Heart right ventricle (tissue), 16 donors: ENCODE results near the gene DLL4. TPM values are rescaled to one million over a fixed set of nuclear protein-coding genes. Genes with fewer than 3 reads are reported as not detected.
A peak's percentile ranks its signal among the peaks of the same experiment; 100 is the strongest.

Source experiments
- ATAC-seq, 8 donors: fragments of 200-7000 bp; cut with Tn5 transposase; one replicate each; pipeline ENCODE4 v1.9.1; 2020; ENCODE audit warnings: mild to moderate bottlenecking in 8 of 8, moderate library complexity in 8 of 8, moderate number of reproducible peaks in 1 of 8
- DNase-seq, 2 donors: peaks; one replicate each; pipeline ENCODE4 v3.0.0-alpha.2; 2020
- H3K27ac ChIP-seq, 10 donors: fragments of 200-600 bp; sonication (generic) in 2 of 10; one replicate each; pipeline versions ENCODE4 v1.5.0 to v1.8.0; 2020 to 2022; ENCODE audit warnings: mild to moderate bottlenecking in 3 of 10
- H3K27me3 ChIP-seq, 7 donors: fragments of 200-600 bp; one replicate each; pipeline ENCODE4 v1.8.0; 2021 to 2022; ENCODE audit warnings: mild to moderate bottlenecking in 2 of 7
- H3K36me3 ChIP-seq, 9 donors: fragments of 200-600 bp; sonication (generic) in 1 of 9; one replicate each; pipeline versions ENCODE4 v1.5.0 to v1.8.0; 2020 to 2022; ENCODE audit warnings: mild to moderate bottlenecking in 2 of 9
- H3K4me1 ChIP-seq, 9 donors: fragments of 200-600 bp; sonication (generic) in 1 of 9; one replicate each; pipeline versions ENCODE4 v1.5.0 to v1.8.0; 2020 to 2022; ENCODE audit warnings: mild to moderate bottlenecking in 4 of 9
- H3K4me3 ChIP-seq, 10 donors: fragments of 200-600 bp; sonication (generic) in 2 of 10; one replicate each; pipeline versions ENCODE4 v1.5.0 to v1.8.0; 2020 to 2022; ENCODE audit warnings: mild to moderate bottlenecking in 7 of 10, moderate library complexity in 2 of 10
- H3K9me3 ChIP-seq, 11 donors: fragments of 200-600 bp in 10 of 11; sonication (generic) in 2 of 11; one replicate each; pipeline versions ENCODE4 v1.5.0 to v1.8.0; 2013 to 2022; ENCODE audit warnings: mild to moderate bottlenecking in 2 of 11, control low read depth in 1 of 11, moderate library complexity in 1 of 11
- WGBS, 2 donors: extraction: QIAGEN DNeasy Blood & Tissue Kit; methylation state at CpG; one replicate each; pipeline ENCODE4 v1.1.7; 2013; ENCODE audit warnings: inconsistent platforms in 1 of 2; 5-methylcytosine and 5-hydroxymethylcytosine counted together
- intact Hi-C, 10 donors: fragments of 100-400 bp; cut with DNase I; formaldehyde crosslinking; loops; one replicate each; pipeline versions ENCODE4 v1.11.1 to v1.14.2; 2022
- long read RNA-seq, 3 donors: library from polyadenylated mRNA; unstranded; transcript quantifications; one replicate each; pipeline ENCODE4 v2.0.0, GENCODE V29; 2020 to 2021
- polyA plus RNA-seq, 2 donors: library from polyadenylated mRNA; stranded (reverse); fragments of 200-250 nt; gene quantifications; one replicate each; pipeline ENCODE4 v1.2.3, GENCODE V29; 2013
- total RNA-seq, 10 donors: library from RNA; stranded (reverse); fragmentation: NEBNext Ultra II Directional in 3 of 10; extraction: Animal tissue kit (Norgen Biotek cat#: 25700) in 3 of 10; gene quantifications; one replicate each; pipeline versions ENCODE4 v1.2.1 to v1.2.4, GENCODE V29; 2021 to 2023
- TF ChIP-seq, protein P1 (sequence below), 9 donors: fragments of 200-600 bp; sonication (generic) in 2 of 9; IDR thresholded peaks; one replicate each; pipeline versions ENCODE4 v1.5.0 to v1.8.0; 2021 to 2022; ENCODE audit warnings: antibody characterized with exemption in 9 of 9, mild to moderate bottlenecking in 5 of 9, moderate library complexity in 1 of 9
- donor health status: Arrhythmogenic right ventricular cardiomyopathy.
- donor health status: ischemic (EF 13 %, LVEDD 7.1; RV severe dilation, severe dysfunction).
- donor health status: healthy with polysubstance abuse.
- donor health status: DM: no; HTN: yes; CAD: no.
- donor health status: DM: no; HTN: no; CAD: no.
- donor health status: ischemic (EF 25% LVEDD 6.9; RV normal size, moderate dysfunction).
- donor health status: ischemic (EF 25% LVEDD 5.7; RV mildly dilated, moderate dysfunction).
- donor health status: healthy.
- donor health status: DM: yes; HTN: yes; CAD: no.
- donor health status: Ischemic cardiomyopathy.
- donor health status: ischemic (EF 35%, LVEDD 5.7; RV mildly dilated, moderate dysfunction).
- donor health status: nonischemic (EF 11% LVEDD 7.7; RV severe dilation, severe dysfunction).
- donor health status: DM: yes; HTN: yes; CAD: no.
- donor health status: PGD.
- donor health status: ischemic (EF 29% LVEDD 5.4; RV normal size, mild dysfunction).
- donor health status: nonischemic (EF 23%, LVEDD 6.1; RV moderate dilation, normal function).

DLL4 gene
- 10 to 100 TPM in 8 of 10 donors, 1 to 10 TPM in 2; 6.5 to 24.8 (median 16.6) TPM for total RNA-seq
- polyA plus RNA-seq, result 10 to 100 TPM in 1 of 2 donors, 1 to 10 TPM in 1; 8.7 to 10.2 TPM
- long read RNA-seq, donor 1, transcript DLL4-204 (11 exons, 3,433 nt), result major isoform, 7 of 25 reads
- long read RNA-seq, donor 1, partial matches to known transcripts, result 17 of 25 reads
- long read RNA-seq, donor 1, other reads (novel, unspliced or antisense), result 1 of 25 reads
- long read RNA-seq, donor 2, transcript DLL4-204 (11 exons, 3,433 nt), result major isoform, 14 of 41 reads
- long read RNA-seq, donor 2, partial matches to known transcripts, result 23 of 41 reads
- long read RNA-seq, donor 2, other reads (novel, unspliced or antisense), result 4 of 41 reads
- long read RNA-seq, donor 3, partial matches to known transcripts, result 10 of 13 reads
- long read RNA-seq, donor 3, other reads (novel, unspliced or antisense), result 1 of 13 reads

DNA sequence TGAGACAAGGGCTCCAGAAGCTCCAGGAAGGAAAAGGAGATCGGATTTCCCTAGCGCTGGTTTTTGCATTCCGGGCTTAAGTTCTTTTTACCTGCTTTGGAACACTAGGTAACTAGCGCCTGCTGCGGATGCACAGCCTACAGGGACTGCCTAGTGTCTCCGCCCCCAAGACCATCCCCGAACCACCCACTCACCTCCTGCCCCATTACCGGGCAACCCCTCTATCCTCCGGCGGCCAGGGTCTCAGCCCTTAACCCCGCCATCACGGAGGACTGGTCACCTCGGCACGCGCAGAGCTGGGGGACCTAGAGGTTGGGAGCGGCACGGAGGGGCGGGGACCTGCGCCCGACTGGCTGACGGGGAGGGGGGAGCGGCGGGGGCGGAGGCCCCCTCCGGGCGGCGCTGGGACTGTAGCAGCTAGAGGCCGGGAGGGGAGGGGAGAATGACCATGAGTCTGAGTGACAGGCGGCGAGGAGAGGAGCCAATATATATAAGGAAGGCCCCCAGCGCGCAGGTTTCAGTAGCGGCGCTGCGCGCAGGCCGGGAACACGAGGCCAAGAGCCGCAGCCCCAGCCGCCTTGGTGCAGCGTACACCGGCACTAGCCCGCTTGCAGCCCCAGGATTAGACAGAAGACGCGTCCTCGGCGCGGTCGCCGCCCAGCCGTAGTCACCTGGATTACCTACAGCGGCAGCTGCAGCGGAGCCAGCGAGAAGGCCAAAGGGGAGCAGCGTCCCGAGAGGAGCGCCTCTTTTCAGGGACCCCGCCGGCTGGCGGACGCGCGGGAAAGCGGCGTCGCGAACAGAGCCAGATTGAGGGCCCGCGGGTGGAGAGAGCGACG is at the start of gene DLL4:
TSS of gene DLL4 (plus strand) at position 520 of the 839 bp plus-strand sequence. CDS start 329 bp downstream, outside the sequence.
- TF ChIP-seq, protein P1, sequence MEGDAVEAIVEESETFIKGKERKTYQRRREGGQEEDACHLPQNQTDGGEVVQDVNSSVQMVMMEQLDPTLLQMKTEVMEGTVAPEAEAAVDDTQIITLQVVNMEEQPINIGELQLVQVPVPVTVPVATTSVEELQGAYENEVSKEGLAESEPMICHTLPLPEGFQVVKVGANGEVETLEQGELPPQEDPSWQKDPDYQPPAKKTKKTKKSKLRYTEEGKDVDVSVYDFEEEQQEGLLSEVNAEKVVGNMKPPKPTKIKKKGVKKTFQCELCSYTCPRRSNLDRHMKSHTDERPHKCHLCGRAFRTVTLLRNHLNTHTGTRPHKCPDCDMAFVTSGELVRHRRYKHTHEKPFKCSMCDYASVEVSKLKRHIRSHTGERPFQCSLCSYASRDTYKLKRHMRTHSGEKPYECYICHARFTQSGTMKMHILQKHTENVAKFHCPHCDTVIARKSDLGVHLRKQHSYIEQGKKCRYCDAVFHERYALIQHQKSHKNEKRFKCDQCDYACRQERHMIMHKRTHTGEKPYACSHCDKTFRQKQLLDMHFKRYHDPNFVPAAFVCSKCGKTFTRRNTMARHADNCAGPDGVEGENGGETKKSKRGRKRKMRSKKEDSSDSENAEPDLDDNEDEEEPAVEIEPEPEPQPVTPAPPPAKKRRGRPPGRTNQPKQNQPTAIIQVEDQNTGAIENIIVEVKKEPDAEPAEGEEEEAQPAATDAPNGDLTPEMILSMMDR (IDR thresholded peaks at IDR 0.05), result no peak
- DNase-seq, result peak; percentile 72 to 89
- intact Hi-C loops, result loop anchor here in 1 of 10 donors (2.0 kb wide), 1 partner anchor 22 kb away; no protein-coding TSS in a partner anchor
- Histone ChIP-seq H3K27me3 (peaks cover 5 to 93% (median 33%) of the 10 kb centered on the region in 7 donors), H3K4me3 (peak within 1 kb of the TSS; percentile 55 to 96 (median 74)), H3K36me3 (peaks cover 0 to 31% (median 0%) of the 10 kb centered on the region in 9 donors), H3K4me1 (peaks cover 15 to 77% (median 66%) of the 10 kb centered on the region in 9 donors), H3K9me3 (no peaks in the 10 kb centered on the region), H3K27ac (peak within 1 kb of the TSS; percentile 77 to 96 (median 83))
- peak; percentile 61 to 86 (median 77) for ATAC-seq
- 1% methylated on average over 69 to 71 of the region's 71 CpGs for WGBS, 2 donors

DNA sequence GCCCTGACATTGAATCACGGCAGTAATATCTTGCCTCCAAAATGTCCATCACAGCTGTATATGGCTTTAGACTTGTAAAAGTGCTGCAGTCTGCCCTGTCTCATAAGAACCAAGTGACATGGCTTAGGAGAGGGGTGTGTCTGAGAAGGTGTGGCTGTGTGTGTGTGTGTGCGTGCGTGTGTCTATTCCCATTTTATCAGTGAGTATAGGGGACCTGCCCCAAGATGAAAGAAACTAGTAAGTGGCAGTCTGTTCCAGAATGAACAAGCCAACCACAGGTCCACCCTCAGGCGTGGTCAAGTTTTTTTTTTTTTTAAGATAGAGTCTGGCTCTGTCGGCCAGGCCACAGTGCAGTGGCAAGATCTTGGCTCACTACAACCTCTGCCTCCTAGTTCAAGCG is 49.5 kb upstream of the DLL4 start:
- Histone ChIP-seq H3K4me3 (no peak overlapping the region), H3K27ac (no peak overlapping the region), H3K9me3 (peaks cover 0 to 7% (median 0%) of the 10 kb centered on the region in 11 donors), H3K27me3 (peaks cover 0 to 6% (median 0%) of the 10 kb centered on the region in 7 donors), H3K4me1 (no peaks in the 10 kb centered on the region), H3K36me3 (no peaks in the 10 kb centered on the region)
- intact Hi-C loops, result no loop called here
- ATAC-seq (no peak), DNase-seq (no peak)
- TF ChIP-seq, protein P1 (IDR thresholded peaks at IDR 0.05), result no peak
- 82 to 85% methylated on average over 6 of the region's 6 CpGs for WGBS, 2 donors

DNA sequence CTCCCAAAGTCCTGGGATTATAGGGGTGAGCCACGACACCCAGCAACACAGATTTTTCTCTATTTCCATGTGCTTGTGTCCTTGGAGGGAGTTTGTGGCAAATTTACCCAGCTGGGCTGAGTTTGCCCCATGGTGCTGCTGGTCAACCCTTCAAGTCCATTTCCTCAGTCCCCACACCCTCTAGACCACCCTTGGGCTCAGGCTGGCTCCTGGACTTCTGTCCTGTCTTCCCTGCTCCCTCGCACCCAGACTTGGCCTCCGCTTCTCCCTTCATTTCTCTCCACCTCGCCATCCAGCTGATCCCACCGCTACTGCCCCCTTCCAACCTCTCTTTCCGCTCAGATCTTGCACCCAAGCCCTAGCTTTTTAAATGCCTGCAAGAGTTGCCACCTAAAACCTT is 47.8 kb upstream of the DLL4 start:
- Histone ChIP-seq H3K4me1 (no peaks in the 10 kb centered on the region), H3K36me3 (no peaks in the 10 kb centered on the region), H3K27ac (no peak overlapping the region), H3K27me3 (no peaks in the 10 kb centered on the region), H3K4me3 (no peak overlapping the region), H3K9me3 (peaks cover 0 to 7% (median 0%) of the 10 kb centered on the region in 11 donors)
- DNase-seq, result no peak
- 94% methylated on average over 6 of the region's 6 CpGs for WGBS, 2 donors
- intact Hi-C loops, result no loop called here
- TF ChIP-seq, protein P1 (IDR thresholded peaks at IDR 0.05), result no peak
- no peak for ATAC-seq

DNA sequence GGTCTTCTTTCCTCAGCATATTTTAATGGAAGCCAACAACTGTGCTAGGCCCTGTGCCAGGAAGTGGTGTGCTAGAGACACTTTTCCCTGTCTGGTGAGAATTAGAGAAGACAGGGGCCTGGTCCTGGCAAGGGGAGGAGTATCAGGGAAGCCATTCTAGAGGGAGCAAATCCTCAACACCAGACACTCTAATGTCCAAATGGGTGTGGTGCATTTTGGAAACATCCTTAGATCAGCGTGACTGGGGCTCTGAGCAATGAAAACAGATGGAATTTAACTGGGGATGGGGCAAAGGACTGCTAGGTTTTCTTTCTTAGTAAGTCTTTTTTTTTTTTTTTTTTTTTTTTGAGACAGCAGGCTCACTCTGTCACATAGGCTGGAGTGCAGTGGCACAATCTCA is 42.6 kb upstream of the DLL4 start:
- no peaks in the 10 kb centered on the region for H3K4me1 ChIP-seq
- H3K27me3 ChIP-seq, result no peaks in the 10 kb centered on the region
- TF ChIP-seq, protein P1 (IDR thresholded peaks at IDR 0.05), result no peak
- DNase-seq (no peak), ATAC-seq (no peak)
- 76 to 84% methylated on average over 1 of the region's 1 CpG for WGBS, 2 donors
- H3K36me3 ChIP-seq, result no peaks in the 10 kb centered on the region
- no peak overlapping the region for H3K27ac ChIP-seq
- intact Hi-C loops, result loop anchor here in 1 of 10 donors (1.0 kb wide), 1 partner anchor 31 kb away; no protein-coding TSS in a partner anchor
- H3K9me3 ChIP-seq, result peaks cover 0 to 7% (median 0%) of the 10 kb centered on the region in 11 donors
- no peak overlapping the region for H3K4me3 ChIP-seq
